Neural cell (in vitro differentiated cells): ENCODE results near the gene DHRS9. TPM values are rescaled to one million over a fixed set of nuclear protein-coding genes. Genes with fewer than 3 reads are reported as not detected.
"Not testable (repeated sequence)": the region's sequence is repeated elsewhere in the genome, so short reads cannot be mapped to it uniquely, and the experiment has no call there.

ENCODE experiments used
- H2AFZ ChIP-seq: fragments of 200-600, 300-800 bp; sonication (generic), shearing (Covaris generic); 2 replicates; pipeline ENCODE4 v1.6.0; 2014; ENCODE audit warnings: low read depth, mild to moderate bottlenecking, antibody characterized with exemption, low read length, moderate library complexity
- H3F3A ChIP-seq: fragments of 200-600 bp; shearing (Covaris generic); 2 replicates; pipeline ENCODE4 v1.6.1; 2016; ENCODE audit warnings: mild to moderate bottlenecking, moderate library complexity, mixed read lengths, antibody characterized with exemption, low read length; ENCODE audit not compliant: insufficient read depth, poor library complexity, severe bottlenecking
- H3K27ac ChIP-seq: fragments of 200-600, 300-800 bp; sonication (generic), shearing (Covaris generic); 2 replicates; pipeline ENCODE4 v1.5.1; 2014; ENCODE audit warnings: mild to moderate bottlenecking, low read length, moderate library complexity
- H3K27me3 ChIP-seq: fragments of 300-800, 200-600 bp; sonication (generic), shearing (Covaris generic); 2 replicates; pipeline ENCODE4 v1.6.0; 2014; ENCODE audit warnings: mild to moderate bottlenecking, low read depth, low read length, moderate library complexity; ENCODE audit not compliant: insufficient read depth
- H3K36me3 ChIP-seq: fragments of 300-800, 200-600 bp; sonication (generic), shearing (Covaris generic); 2 replicates; pipeline ENCODE4 v1.5.1; 2014; ENCODE audit warnings: mild to moderate bottlenecking, antibody characterized with exemption, low read length, moderate library complexity; ENCODE audit not compliant: insufficient read depth
- H3K4me2 ChIP-seq: fragments of 300-800, 200-600 bp; sonication (generic), shearing (Covaris generic); 2 replicates; pipeline ENCODE4 v1.6.0; 2014; ENCODE audit warnings: mild to moderate bottlenecking, low read length
- H3K4me3 ChIP-seq: fragments of 300-800, 200-600 bp; sonication (generic), shearing (Covaris generic); 2 replicates; pipeline ENCODE4 v1.5.1; 2014; ENCODE audit warnings: mild to moderate bottlenecking, low read length, moderate library complexity
- H3K79me2 ChIP-seq: fragments of 200-600 bp; shearing (Covaris generic); replicated peaks from 2 replicates; pipeline ENCODE4 v1.6.0; 2014; ENCODE audit warnings: mild to moderate bottlenecking, low read length, moderate library complexity; ENCODE audit not compliant: insufficient read depth
- H3K9ac ChIP-seq: fragments of 300-800, 200-600 bp; sonication (generic), shearing (Covaris generic); 2 replicates; pipeline ENCODE4 v1.6.1; 2016; ENCODE audit warnings: mild to moderate bottlenecking, low read length, mixed read lengths
- H3K9me2 ChIP-seq: fragments of 200-600 bp; shearing (Covaris generic); 2 replicates; pipeline ENCODE4 v1.6.1; 2016; ENCODE audit warnings: mild to moderate bottlenecking, low read length, mixed read lengths; ENCODE audit not compliant: insufficient read depth
- H3K9me3 ChIP-seq: fragments of 200-600, 300-800 bp; sonication (generic), shearing (Covaris generic); 2 replicates; pipeline ENCODE4 v1.6.1; 2016; ENCODE audit warnings: mild to moderate bottlenecking, mixed run types, low read length, moderate library complexity, mixed read lengths
- H4K20me1 ChIP-seq: fragments of 200-600 bp; shearing (Covaris generic); 2 replicates; pipeline ENCODE4 v1.6.1; 2016; ENCODE audit warnings: mild to moderate bottlenecking, mixed run types; ENCODE audit not compliant: insufficient read depth
- EP300 ChIP-seq: fragments of 450-650 bp; conservative IDR thresholded peaks from 2 replicates; pipeline ENCODE4 v1.6.1; 2014; ENCODE audit warnings: antibody characterized with exemption, mild to moderate bottlenecking, moderate library complexity; ENCODE audit not compliant: poor library complexity, severe bottlenecking
- EZH2 ChIP-seq: fragments of 200-600, 300-800 bp; shearing (Covaris generic), sonication (generic); IDR thresholded peaks from 2 replicates; pipeline ENCODE4 v1.6.1; 2014; ENCODE audit warnings: antibody characterized with exemption, low read length, borderline replicate concordance, mild to moderate bottlenecking; ENCODE audit not compliant: insufficient read depth, poor library complexity, severe bottlenecking
- MXI1 ChIP-seq: fragments of 450-650 bp; conservative IDR thresholded peaks from 2 replicates; pipeline ENCODE4 v1.6.1; 2014; ENCODE audit warnings: antibody characterized with exemption, mild to moderate bottlenecking; ENCODE audit not compliant: poor library complexity, severe bottlenecking
- POLR2AphosphoS5 ChIP-seq: IDR thresholded peaks from 2 replicates; pipeline ENCODE4 v1.6.1; 2012
- RAD21 ChIP-seq: fragments of 450-650 bp; conservative IDR thresholded peaks from 2 replicates; pipeline ENCODE4 v1.6.1; 2014; ENCODE audit warnings: antibody characterized with exemption, mild to moderate bottlenecking, moderate library complexity
- SMC3 ChIP-seq: fragments of 450-650 bp; conservative IDR thresholded peaks from 2 replicates; pipeline ENCODE4 v1.6.1; 2014; ENCODE audit warnings: antibody characterized with exemption, mild to moderate bottlenecking, moderate library complexity; ENCODE audit not compliant: poor library complexity
- TAF1 ChIP-seq: IDR thresholded peaks from 2 replicates; pipeline ENCODE4 v1.6.1; 2012; ENCODE audit warnings: low read depth
- polyA plus RNA-seq: library from polyadenylated mRNA; depleted of rRNA; stranded (reverse); fragments of >200 nt; gene quantifications from 2 replicates; pipeline ENCODE4 v1.2.3, GENCODE V29; 2014
- TF ChIP-seq, protein P1 (sequence below): IDR thresholded peaks from 2 replicates; pipeline ENCODE4 v1.6.1; 2012; ENCODE audit warnings: borderline replicate concordance
- TF ChIP-seq, protein P2 (sequence below): fragments of 450-650 bp; IDR thresholded peaks from 2 replicates; pipeline ENCODE4 v1.5.1; 2014; ENCODE audit warnings: antibody characterized with exemption, mild to moderate bottlenecking, moderate library complexity; ENCODE audit not compliant: poor library complexity, severe bottlenecking

DHRS9 gene
- polyA plus RNA-seq, 1 donor from 2014 or later: not detected

DNA sequence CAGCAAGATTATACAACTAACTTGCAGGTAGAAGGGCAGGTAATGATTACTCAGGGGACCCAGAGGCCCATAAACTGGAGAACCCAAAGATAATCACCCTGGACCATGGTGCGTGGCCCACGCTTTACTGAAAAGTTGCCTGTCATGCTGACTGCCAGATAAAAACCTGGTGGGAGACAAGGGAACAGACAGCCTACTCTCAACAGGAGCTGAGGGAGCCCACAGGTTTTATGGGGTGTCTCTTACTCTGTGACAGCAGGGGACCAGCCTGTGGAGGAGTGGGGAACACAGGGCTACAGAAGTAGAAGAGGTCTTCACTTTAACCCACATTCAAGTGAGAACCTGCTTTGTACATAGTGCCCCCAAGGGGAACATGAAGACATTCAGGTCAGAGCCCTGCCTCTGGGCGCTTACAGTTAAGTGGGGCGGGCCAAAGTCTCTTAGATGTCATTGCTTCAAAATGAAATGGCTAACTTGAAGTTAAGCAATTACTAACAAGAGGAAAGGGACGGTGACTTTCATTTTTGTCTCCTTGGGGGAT, 60.4 kb downstream of the DHRS9 start:
- H3K9me2 ChIP-seq: no peaks in the 10 kb centered on the region
- H3K79me2 ChIP-seq: no peaks in the 10 kb centered on the region
- no peak overlapping the region for H2AFZ ChIP-seq
- H3F3A ChIP-seq: no peaks in the 10 kb centered on the region
- TF ChIP-seq SMC3: no peak
- TF ChIP-seq EP300: no peak
- TF ChIP-seq, protein P1, sequence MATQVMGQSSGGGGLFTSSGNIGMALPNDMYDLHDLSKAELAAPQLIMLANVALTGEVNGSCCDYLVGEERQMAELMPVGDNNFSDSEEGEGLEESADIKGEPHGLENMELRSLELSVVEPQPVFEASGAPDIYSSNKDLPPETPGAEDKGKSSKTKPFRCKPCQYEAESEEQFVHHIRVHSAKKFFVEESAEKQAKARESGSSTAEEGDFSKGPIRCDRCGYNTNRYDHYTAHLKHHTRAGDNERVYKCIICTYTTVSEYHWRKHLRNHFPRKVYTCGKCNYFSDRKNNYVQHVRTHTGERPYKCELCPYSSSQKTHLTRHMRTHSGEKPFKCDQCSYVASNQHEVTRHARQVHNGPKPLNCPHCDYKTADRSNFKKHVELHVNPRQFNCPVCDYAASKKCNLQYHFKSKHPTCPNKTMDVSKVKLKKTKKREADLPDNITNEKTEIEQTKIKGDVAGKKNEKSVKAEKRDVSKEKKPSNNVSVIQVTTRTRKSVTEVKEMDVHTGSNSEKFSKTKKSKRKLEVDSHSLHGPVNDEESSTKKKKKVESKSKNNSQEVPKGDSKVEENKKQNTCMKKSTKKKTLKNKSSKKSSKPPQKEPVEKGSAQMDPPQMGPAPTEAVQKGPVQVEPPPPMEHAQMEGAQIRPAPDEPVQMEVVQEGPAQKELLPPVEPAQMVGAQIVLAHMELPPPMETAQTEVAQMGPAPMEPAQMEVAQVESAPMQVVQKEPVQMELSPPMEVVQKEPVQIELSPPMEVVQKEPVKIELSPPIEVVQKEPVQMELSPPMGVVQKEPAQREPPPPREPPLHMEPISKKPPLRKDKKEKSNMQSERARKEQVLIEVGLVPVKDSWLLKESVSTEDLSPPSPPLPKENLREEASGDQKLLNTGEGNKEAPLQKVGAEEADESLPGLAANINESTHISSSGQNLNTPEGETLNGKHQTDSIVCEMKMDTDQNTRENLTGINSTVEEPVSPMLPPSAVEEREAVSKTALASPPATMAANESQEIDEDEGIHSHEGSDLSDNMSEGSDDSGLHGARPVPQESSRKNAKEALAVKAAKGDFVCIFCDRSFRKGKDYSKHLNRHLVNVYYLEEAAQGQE: no peak
- TF ChIP-seq, protein P2, sequence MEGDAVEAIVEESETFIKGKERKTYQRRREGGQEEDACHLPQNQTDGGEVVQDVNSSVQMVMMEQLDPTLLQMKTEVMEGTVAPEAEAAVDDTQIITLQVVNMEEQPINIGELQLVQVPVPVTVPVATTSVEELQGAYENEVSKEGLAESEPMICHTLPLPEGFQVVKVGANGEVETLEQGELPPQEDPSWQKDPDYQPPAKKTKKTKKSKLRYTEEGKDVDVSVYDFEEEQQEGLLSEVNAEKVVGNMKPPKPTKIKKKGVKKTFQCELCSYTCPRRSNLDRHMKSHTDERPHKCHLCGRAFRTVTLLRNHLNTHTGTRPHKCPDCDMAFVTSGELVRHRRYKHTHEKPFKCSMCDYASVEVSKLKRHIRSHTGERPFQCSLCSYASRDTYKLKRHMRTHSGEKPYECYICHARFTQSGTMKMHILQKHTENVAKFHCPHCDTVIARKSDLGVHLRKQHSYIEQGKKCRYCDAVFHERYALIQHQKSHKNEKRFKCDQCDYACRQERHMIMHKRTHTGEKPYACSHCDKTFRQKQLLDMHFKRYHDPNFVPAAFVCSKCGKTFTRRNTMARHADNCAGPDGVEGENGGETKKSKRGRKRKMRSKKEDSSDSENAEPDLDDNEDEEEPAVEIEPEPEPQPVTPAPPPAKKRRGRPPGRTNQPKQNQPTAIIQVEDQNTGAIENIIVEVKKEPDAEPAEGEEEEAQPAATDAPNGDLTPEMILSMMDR: no peak
- TF ChIP-seq POLR2AphosphoS5: no peak
- TF ChIP-seq EZH2: no peak
- no peak for TF ChIP-seq MXI1
- no peak for TF ChIP-seq RAD21
- no peak for TF ChIP-seq TAF1
- no peak overlapping the region for H3K4me2 ChIP-seq
- no peak overlapping the region for H3K27ac ChIP-seq
- H3K9me3 ChIP-seq: no peaks in the 10 kb centered on the region
- H3K27me3 ChIP-seq: no peaks in the 10 kb centered on the region
- H3K36me3 ChIP-seq: no peaks in the 10 kb centered on the region
- no peaks in the 10 kb centered on the region for H4K20me1 ChIP-seq
- no peak overlapping the region for H3K9ac ChIP-seq
- no peak overlapping the region for H3K4me3 ChIP-seq

DNA sequence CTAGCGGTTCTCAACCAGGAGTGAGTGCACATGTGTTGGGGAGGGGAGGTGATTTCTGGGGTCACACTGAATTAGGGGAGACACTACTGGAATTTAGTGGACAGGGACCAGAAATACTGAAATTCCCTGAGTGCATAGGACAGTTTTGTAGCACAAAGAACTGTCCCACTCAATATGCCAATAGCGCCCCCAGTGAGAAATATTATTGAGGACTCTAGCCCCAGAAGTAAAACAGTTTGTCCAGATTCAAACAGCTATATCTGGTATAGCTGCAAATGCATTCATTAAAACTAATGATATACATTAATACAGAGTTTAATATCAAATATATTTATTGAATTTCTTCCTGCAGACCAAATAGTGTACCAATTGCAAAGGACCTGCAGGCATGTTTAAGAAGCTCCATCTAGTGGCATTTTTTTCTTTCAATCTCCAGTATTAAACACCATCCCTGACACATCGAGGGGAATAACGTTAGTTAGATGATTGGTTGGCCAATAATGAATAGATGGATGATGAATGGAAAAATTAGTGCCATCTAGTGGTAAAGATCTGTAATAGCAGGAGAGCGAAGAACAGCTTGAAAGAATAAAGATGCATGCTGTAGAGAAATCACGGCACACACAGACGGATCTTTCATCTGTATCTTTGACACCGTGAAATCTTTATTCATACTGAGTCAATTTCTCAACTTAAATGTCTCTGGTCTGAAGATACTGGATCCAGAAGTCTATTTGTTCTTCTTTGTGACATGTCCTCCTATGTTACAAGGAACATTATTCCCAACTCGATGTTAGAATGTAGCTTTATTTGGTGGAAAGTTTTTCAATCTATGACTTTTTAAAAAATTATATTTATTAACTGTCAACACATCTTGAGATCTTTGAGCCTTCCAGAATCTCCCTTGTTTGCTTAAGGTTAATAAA, 62.5 kb downstream of the DHRS9 start:
- H3K9me2 ChIP-seq: no peaks in the 10 kb centered on the region
- H3K4me2 ChIP-seq: no peak overlapping the region
- H3K9ac ChIP-seq: no peak overlapping the region
- H3K9me3 ChIP-seq: no peaks in the 10 kb centered on the region
- H3K4me3 ChIP-seq: no peak overlapping the region
- H3K36me3 ChIP-seq: no peaks in the 10 kb centered on the region
- no peaks in the 10 kb centered on the region for H3K27me3 ChIP-seq
- H3F3A ChIP-seq: no peaks in the 10 kb centered on the region
- TF ChIP-seq SMC3 (peak; percentile 82), RAD21 (peak; percentile 72), POLR2AphosphoS5 (no peak), EZH2 (no peak)
- TF ChIP-seq, protein P2: peak; percentile 81
- H3K79me2 ChIP-seq: no peaks in the 10 kb centered on the region
- no peaks in the 10 kb centered on the region for H4K20me1 ChIP-seq
- H2AFZ ChIP-seq: no peak overlapping the region
- no peak overlapping the region for H3K27ac ChIP-seq

DNA sequence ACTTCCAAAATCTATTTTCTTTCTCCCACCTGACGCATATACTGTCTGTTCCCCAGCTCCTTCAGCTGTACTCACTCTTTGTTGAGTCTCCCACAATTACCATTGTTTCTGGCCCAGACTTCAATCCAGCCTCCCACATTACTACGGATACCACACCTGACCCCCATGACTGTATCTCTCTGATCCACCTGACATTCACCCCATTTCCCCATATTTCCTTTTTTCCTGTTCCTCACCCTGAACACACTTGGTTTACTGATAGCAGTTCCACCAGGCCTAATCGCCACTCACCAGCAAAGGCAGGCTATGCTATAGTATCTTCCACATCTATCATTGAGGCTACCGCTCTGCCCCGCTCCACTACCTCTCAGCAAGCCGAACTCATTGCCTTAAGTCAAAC, 64.9 kb downstream of the DHRS9 start:
- H3F3A ChIP-seq, H4K20me1 ChIP-seq, H3K79me2 ChIP-seq, H3K4me2 ChIP-seq, H3K27me3 ChIP-seq, H3K9me2 ChIP-seq, H3K9ac ChIP-seq, H3K36me3 ChIP-seq, H3K9me3 ChIP-seq, H3K27ac ChIP-seq, H2AFZ ChIP-seq, H3K4me3 ChIP-seq: not testable (repeated sequence)

DNA sequence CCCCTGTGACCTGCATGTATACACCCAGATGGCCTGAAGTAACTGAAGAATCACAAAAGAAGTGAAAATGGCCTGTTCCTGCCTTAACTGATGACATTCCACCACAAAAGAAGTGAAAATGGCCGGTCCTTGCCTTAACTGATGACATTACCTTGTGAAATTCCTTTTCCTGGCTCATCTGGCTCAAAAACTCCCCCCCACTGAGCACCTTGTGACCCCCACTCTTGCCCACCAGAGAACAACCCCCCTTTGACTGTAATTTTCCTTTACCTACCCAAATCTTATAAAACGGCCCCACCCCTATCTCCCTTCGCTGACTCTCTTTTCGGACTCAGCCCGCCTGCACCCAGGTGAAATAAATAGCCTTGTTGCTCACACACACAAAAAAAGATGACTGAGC, 67.1 kb downstream of the DHRS9 start:
- not testable (repeated sequence) for H2AFZ ChIP-seq, H3K79me2 ChIP-seq, H3K9ac ChIP-seq, H3K4me3 ChIP-seq, H3K4me2 ChIP-seq, H3K27ac ChIP-seq, H3K36me3 ChIP-seq, H4K20me1 ChIP-seq, H3K27me3 ChIP-seq, H3K9me3 ChIP-seq, H3K9me2 ChIP-seq, H3F3A ChIP-seq
